Measurements from ENCODE around the gene RTKN2.

GRCh38 chr10:62239994-62240393, 28.6 kb downstream of the RTKN2 start:
- TF ChIP-seq POLR2AphosphoS5 (IDR thresholded peaks at IDR 0.05) (no peak), CTCF (IDR thresholded peaks at IDR 0.05) (no peak)
